ENCODE measurements around the gene PTCH1.

PTCH1 gene

DNA sequence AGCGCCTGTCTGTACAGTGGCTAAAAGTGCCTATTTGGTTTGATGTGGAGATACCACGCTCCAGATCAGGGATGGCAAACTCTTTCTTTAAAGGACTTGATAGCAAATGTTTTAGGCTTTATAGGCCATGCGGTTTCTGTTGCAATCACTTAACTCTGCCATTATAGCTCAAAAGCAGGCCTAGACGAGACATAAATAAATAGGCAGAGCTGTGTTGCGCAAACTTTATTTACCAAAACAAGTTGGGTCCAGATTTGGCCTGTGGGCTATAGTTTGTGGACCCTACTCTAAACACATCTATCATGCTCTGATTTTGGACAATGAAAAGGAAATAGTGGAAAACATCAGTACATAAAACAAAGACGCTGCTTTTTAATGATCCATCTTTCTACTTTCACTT is 79.2 kb downstream of the PTCH1 start:
- no peak for DNase-seq

DNA sequence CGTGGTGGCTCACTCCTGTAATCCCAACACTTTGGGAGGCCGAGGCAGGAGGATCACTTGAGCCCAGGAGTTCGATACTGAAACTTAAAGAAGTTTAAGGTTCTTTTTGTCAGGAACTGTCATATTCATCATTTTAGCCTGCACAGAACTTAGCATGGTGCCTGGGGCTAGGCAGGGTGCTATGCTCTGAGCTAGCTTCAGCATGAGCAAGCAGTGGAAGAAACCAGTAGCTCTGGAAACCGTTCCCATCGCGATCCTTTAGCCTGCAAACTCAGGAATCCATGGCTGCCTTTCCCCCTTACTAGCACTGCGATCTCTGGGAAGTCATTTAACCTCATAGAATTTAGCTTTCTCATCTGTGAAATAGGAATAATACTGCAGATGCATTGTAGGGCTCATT is 80.4 kb downstream of the PTCH1 start:
- DNase-seq: no peak

DNA sequence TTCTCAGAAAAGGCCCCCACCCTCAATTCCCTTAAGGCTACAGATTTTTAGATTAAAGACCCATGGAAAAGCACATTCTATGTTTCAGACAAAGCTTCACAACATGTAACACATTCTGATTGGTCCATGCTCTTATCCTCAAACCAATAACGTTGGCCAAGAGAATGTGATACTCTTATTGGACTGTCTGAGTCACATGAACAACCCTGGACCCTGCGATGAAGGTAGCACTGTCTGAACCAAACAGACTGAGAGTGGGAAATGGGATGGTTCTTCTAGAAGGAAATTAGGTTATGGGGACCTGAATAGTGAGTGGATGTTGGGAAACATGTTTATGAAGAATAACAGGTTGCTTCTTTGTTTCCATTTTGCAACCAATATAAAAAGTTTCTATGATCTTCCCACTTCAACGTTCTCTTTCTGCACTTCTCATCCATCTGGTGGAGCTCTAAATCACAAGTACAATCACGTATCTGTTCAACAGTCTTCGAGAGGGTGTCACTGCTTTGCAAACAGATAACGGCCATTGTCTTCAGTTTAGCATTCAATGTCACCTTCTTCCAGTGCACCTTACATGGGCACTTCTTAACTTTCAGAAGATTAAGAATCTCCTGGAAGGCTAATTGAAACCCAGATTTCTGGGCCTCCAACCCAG is 81.6 kb downstream of the PTCH1 start:
- no peak for DNase-seq

DNA sequence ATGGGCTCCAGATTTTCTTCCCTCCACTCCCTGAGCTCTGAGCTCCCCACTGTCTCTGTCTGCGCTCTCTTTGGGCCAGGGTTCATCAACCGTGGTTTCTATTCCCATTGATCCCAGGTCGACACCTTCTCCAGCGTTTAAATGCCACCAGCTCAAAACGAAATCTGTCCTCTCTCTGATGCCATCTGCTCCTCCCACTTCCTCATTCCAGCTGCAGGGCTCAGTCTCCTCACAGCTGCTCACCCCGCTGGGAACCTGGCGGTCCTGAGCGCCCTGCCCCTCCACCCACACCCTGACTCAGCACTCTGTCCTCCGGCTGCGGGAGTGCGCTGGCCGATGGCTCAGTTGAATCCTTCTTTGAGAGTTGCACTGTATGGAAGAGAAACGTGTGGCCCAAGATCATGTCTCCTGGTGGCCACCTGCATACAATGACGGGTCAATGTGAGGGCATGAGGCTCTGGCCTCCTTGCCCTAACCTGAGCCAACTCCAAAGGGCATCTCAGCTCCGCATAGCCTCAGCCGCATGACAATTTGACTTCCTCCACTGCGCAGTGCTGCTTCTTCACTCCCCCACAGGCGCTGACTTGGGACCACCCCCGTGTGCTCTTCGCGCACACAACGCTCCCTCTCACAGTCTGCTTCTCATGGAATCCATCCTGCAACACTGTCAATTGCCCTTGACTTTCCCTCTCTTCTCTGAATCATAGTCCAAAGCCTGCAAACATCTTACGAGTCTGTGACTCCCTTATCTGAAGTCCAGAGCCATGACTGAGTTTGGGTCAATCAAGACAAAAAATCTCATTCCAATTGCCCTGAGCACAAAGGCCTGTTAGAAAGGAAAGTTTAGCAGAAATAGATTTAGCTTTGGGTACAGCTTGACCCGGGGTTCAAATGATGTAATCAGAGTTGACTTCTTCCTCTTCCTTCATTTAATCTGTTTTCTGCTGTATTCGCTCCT is 82.4 kb downstream of the PTCH1 start:
- DNase-seq: no peak

DNA sequence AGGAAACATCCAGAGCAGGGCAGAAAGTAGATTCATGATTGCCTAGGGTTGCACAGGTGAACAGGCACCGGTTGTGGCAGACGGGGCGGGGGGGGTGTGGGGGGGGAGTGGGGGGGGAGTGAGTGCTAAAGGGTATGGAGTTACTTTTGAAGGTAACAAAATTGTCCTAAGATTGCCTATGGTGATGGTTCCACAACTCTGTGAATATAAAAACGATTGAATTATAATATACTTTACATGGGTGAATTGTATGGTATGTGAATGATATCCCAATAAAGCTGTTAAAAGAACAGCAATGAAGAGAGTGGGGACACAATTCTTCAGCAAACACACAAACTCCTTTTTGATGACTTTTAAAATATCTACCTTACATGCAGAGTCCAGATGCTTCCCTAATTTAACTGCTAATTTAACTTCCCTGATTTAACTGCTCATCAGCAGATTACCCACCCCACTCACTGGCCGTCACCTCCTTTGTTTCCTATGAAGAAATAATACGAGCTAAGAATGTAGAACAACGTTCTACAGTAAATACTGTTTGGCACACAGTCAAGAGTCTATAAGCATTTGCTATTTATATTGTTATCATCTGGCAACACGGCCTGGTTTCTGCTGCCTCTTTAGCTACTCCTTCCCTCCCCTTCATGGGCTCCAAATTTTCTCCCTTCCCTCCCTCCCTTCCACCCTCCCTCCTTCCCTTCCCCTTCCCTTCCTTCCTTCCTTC is 83.5 kb downstream of the PTCH1 start:
- no peak for DNase-seq

DNA sequence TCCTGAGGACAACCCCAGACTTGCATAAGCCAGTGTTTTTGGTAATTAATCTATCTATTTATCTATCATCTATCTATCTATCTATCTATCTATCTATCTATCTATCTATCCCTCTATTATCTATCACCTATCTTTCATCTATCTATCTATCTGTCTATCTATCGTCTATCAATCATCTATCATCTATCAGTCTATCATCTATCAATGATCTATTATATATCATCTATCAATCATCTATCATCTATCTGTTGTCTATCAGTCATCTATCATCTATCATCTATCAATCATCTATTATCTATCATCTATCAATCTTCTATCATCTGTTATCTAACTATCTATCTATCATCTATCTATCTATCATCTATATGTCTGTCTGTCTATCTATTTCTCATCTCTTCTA is 85.5 kb downstream of the PTCH1 start:
- DNase-seq: no peak

DNA sequence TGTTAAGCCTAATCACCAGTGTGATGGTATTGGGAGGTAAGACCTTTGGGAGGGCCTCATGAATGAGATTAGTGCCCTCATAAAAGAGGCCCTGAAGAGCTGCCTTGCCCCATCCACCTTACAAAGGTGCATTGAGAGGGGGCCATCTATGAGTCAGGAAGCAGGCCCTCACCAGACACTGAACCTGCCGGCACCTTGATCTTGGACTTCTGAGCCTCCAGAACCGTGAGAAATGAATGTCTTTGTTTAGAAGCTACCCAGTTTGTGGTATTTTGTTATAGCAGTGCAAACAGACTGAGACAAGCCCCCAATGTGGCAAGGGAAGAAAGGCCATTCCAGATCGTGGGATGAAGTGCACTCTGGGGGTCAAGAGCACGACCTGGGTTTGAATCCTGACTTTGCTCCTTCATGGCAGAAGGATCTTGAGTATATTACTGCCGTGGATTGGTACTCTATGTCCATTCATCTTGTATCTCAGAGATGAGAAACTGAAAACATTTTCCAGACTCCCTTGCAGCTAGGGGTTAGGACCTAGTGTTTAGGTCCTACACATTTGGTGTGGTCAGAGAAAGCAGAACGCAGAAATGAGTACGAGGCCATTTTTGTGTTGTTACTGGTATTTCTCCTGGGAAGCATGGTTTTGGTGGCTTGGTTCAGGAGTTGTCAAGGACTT is 86.7 kb downstream of the PTCH1 start:
- no peak for DNase-seq

DNA sequence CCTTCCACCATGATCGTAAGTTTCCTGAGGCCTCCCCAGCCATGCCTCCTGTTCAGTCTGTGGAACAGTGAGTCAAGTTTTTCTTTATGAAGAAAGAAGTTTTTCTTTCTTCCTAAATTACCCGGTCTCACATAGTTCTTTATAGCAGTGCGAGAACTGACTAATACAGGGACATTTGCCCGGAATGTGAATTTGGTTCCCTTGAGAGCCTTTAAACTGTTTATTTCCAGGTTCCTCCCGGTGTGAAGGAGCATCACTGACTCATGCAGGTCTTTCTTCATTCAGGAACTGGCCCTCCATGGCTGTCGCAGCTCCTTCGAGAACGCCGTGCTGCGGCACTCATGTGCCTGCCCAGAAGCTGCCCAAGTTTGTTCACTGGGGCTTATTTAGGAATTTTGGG is 87.7 kb downstream of the PTCH1 start:
- no peak for DNase-seq

DNA sequence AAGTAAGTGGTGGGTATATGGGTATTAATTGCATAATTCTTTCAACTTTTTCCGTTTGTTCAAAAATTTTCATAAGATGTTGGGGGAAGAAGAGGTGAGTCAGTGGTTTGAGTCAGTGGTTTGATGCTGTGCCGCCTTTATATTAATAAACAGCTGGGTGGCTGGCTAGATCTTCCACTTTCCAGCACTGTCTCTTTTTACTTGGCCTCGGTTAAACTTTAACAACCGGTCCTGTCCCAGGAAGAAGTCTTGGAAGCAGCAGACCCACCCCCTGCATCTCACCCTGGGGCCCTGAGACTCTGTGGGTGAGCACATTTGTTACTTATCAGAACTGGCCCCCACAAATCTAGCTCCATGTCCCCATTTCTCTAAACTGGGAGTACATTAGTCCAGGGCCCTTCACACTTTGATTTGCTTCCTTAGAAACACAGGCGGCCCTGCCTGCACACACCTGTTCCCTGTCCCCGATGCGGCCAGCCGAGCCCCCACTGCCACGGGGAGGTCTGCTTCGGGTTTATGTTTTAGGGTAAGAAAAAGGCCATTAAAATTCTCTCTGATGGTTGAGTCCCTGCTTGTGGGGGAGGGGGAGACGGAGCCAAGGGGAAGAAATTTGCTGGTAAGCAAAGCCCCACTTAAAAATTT is 90.7 kb downstream of the PTCH1 start:
- no peak for DNase-seq

DNA sequence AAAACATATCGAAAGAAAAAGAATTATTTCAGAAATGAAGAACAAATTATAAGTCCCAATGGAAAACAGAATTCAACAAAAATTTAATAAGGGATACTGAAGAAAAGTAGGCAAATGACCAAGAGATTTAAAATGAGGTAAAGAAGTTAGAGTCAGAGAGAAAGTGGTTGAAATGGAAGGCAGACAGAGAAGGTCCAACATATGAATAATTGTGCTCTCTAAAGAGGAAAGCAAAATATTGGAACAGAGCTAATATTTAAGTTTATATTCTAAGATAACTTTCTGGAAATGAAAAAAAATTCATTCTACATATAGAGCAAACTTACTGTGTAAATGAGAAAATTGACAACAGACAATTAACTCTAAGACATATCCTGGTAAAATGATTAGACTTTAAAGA is 94.1 kb downstream of the PTCH1 start:
- no peak for DNase-seq

DNA sequence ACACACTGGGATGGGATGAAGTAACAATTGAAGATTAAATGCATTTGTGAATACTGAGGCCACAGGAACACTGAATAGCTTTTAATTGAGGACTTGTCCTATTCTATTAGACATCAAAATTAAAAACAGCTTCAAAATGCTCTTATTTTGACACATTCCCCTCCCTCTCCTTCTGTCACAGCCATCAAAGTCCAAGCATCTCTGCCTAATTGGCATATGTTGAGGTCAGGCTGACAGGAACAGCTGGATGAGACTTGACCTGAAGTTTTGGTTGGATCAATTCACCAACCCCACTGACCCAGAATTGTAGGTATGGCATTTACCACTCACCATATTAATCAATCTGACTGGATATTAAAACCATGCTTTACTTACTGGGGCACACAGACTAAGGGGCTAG is 96.3 kb downstream of the PTCH1 start:
- DNase-seq: no peak

DNA sequence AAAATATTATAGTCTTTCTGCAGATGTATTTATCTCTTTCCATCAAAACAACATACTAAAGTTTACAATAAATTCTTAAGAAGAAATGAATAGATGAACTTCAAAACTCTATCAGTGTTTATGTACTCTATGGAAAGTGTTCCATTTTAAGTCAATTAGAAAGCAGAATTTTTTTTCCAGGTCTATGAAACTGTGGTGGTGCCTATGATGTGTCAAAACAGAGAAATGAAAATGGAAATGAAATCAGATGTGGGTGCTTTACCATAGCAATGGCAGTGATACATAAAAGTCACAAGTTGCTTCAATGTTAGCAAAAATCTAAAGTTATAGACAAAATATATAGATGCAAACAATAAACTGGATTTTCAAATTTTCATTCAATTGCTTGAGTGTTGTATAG is 97.3 kb downstream of the PTCH1 start:
- DNase-seq: no peak

DNA sequence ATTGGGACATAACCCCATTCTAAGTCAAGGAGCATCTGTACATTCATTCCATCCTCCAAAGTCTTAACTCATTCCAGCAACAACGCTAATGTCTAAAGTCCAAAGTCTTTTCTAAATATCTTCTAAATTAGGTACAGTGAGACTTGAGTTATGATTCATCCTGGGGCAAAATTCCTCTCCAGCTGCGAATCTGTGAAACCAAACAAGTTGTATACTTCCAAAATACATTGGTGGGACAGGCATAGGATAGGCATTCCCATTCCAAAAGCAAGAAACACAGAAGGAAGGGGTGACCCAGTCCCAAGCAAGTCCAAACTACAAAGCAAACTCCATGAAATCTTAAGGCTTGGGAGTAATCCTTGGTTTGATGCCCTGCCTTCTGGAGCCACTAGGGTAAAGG is 101.6 kb downstream of the PTCH1 start:
- no peak for DNase-seq

DNA sequence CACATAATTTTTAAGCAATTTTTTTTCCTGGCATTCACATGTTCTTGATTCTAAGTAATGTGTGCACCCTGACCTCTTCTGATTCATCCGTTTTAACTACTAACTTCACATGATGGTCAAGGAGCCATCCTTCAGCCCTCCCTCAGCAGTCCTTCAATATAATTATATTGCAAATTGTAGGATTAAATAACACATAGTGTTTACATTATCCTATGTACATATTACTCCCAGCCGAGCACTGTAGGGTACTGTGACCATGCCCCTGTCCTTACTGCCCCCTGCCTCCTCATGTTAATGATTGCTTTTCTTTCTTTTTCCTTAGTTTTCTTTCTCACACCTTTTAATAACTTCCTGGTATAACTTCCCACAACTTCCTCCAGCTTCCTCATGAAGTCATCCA is 103.0 kb downstream of the PTCH1 start:
- no peak for DNase-seq

DNA sequence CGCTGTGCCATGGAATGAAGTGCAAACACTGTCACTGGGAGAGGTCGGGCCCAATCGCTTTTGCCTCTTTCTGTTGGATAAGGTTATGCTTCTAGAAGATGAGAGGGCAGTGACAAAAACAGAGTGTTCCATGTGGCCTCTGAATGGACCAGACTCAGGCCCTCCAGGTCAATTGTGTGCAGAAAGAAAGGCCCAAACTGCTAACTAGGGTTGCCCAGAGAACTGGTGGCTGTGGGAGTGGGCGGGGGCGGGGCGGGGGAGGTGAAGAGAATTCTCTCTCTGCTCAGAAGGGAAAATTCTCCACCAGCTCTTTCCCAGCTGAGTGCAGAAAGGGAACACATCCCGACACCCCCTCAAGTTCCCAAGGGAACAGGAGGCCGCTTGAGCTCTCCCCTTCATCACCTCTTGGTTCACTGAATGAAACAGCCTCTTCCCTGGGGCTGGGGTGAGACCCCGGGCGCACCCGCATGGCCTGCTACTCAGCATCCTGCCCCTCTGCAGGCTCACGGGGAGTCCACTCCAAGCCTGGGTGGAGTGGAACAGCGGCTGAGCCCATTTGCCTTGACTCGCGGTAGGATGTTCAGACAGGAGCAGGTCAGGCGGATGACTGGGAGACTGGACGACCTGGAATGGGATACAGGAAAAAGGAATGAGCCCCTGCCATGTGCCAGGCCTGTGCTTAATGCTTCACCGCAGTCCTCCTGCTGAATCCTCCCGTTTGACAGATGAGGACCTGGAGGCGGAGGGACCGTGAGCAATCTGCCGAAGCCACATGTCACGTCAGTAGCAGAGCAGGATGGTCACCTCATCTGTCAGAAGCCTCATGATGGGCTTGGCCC is 105.5 kb downstream of the PTCH1 start:
- no peak for DNase-seq

DNA sequence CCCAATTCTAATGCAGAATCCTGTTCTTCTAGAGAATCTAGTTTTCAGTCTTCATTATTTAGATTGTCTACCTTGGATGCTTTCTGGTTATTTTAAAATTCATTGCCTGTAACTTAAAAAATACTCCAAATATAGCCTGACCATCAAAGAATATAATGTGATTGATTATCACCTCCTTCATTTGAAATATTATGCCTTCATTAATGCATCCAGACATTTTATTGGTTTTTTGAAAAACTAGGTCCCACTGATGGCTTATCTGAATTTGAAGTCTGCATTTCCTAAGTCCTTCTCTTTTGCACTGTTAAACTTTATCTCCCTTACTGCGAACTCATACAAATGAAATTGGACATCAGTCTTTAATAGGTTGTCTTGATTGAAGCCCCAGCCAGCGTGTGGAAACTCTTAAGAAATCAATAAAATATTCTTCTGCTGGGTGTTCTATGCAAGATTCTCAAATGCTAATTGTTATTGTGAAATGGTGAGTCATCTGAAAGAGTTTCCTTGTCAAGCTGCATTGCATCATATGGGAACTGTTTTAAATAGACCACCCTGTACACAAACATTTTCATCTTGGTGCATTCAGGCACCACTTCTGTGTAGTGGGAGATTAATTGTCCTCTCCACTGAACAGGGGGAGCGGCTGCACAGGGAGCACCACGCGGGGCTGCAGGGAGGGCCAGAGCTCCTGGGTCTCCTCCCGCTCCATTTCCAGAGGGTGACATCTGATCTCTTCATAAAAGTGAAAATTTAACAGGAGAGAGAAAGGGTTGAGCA is 106.9 kb downstream of the PTCH1 start:
- DNase-seq: no peak

DNA sequence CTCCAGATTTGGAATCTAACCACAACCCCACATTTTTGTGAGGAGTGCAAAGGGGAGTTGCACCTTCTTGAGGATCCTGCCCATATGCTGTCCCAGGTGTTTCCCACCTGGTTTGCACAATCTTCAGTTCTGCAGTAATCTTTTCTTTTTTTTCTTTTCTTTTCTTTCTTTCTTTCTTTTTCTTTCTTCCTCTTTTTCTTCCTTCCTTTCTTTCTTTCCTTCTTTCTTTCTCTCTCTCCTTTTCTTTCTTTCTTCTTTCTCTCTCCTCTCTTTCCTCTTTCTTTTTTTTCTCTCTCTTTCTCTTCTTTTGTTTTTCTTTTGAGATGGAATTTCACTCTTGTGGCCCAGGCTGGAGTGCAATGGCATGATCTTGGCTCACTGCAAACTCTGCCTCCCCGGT is 109.2 kb downstream of the PTCH1 start:
- DNase-seq: no peak

DNA sequence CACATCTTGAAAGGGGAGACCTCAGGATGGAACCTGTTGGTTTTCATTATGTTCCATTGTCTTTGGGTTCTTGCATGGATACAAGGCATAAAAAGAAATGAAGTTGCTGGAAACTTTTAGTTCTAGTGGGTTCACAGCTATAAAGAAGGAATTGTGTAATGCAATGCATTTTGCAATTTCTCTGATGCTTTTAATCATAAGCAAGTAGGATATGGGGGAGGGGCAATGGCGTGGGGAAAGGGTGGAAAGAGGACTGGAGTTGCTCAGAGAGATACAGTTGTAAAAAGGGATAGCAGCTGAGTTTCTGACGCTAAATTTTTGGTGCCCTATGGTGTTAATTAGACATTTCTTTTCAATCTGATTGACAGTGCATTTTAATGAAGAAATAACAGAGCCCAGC is 110.7 kb downstream of the PTCH1 start:
- DNase-seq: no peak

DNA sequence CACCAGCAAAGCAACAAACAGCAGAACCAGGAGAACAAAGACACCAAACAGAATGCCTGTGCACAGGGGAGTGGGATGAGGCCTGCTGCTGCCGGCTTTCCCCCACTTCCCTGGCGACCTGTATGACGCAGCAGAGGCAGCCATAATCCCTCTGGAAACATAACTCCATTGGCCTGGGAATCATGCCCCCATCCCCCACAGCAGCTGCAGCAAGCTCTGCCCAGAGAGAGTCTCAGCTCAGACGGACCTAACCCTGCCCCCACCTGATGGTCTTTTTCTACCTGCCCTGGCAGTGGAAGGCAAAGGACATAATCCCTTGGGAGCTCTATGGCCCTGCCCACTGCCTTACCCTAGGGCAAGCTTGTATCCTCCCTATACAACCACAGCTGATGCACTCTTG is 117.5 kb downstream of the PTCH1 start:
- no peak for DNase-seq
